HG03469 (cell line): ENCODE results near the gene IVL.

ENCODE experiments used
- ATAC-seq: cut with Tn5 transposase; IDR thresholded peaks from one replicate; pipeline ENCODE4 v1.9.1; 2021; ENCODE audit warnings: mild to moderate bottlenecking, moderate library complexity, moderate number of reproducible peaks; ENCODE audit not compliant: unreplicated experiment

The IVL gene, protein sequence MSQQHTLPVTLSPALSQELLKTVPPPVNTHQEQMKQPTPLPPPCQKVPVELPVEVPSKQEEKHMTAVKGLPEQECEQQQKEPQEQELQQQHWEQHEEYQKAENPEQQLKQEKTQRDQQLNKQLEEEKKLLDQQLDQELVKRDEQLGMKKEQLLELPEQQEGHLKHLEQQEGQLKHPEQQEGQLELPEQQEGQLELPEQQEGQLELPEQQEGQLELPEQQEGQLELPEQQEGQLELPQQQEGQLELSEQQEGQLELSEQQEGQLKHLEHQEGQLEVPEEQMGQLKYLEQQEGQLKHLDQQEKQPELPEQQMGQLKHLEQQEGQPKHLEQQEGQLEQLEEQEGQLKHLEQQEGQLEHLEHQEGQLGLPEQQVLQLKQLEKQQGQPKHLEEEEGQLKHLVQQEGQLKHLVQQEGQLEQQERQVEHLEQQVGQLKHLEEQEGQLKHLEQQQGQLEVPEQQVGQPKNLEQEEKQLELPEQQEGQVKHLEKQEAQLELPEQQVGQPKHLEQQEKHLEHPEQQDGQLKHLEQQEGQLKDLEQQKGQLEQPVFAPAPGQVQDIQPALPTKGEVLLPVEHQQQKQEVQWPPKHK

DNA sequence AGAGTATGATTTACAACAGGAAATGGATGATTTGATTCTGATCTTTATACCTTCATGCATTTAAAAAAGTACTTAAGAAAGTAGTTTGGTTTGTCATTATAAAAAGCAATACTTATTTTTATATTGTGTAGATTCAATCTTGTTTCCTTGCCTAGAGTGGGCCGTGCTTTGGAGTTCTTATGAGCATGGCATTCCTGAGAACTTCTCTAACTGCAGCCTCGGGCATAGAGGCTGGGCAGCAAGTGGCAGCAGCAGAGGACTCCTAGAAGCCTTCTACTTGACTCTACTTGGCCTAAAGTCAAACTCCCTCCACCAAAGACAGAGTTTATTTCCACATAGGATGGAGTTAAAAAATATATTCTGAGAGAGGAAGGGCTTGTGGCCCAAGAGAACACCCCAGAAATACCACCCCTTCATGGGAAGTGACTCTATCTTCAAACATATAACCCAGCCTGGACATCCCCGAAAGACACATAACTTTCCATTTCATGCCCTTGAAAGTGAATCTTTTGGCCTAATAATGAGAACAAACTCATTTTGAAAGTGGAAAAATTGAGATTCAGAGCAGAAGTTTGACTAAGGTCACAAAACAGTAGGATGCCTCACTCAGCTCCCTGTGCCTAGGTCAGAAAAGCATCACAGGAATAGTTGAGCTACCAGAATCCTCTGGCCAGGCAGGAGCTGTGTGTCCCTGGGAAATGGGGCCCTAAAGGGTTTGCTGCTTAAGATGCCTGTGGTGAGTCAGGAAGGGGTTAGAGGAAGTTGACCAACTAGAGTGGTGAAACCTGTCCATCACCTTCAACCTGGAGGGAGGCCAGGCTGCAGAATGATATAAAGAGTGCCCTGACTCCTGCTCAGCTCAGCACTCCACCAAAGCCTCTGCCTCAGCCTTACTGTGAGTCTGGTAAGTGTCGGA, at the start of gene IVL:
TSS of gene IVL (plus strand) at position 861 of the 916 bp plus-strand sequence. CDS start 1,252 bp downstream, outside the sequence.
- ATAC-seq: no peak

DNA sequence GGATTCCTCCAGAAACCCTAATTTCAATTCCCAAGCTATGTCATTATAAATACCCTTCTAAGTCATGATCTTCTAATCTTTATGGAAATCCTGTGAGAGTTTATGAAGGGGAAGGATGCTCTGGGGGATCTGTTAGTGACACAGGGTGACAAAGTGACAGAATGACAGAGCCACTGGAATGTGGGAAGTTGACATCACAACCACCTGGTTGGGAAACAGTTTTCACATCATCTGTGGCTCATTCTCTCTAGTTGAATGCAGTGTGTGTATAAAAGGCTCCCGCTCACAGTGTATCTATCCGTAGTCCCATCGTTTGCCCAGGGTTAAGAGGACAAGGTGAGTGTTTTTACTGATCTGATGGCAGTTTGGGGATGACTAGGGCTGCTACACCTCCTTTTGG, 48.6 kb upstream of the IVL start, which contains the start of gene LCE7A:
TSS of gene LCE7A (plus strand) at position 301 of the 400 bp plus-strand sequence. CDS start 702 bp downstream, outside the sequence.
- no peak for ATAC-seq

DNA sequence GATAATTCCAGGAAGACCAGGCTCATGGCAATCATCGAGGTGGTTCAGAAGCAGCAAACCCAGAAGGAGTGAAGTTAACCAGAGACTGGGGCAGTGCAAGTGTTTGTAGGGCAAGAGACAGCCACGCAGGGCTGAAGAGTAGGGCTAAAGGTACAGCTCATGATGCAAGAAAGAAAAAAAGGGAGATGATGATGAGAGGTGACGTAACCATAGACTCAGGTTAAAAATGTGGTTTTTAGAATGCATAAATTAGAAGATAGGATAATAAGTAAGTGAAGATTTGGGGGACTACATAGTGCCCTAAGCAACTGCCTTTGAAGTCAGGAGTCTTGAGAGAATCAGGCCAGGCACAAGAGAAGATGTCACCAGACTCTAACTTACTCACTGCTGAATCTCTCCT, 48.2 kb upstream of the IVL start:
- no peak for ATAC-seq

DNA sequence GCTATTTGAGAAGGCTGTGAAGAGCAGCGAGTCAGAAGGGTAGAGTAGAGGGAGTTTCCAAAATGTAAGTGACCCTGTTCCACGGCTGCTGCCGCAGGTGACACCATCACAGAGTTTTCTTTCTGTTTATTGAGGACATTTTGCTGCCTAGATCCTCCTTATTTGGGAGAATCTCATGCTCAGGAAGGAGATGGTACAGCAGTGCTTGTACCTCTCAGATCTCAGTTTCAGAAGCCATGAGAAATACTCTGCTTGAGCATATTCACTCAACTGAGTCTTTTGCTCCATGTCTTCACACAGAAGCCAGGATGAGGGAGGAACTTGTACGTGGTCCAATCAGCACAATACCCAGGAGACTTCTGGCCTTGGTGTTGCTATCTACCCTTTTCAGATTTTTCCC, 47.0 kb upstream of the IVL start:
- no peak for ATAC-seq

DNA sequence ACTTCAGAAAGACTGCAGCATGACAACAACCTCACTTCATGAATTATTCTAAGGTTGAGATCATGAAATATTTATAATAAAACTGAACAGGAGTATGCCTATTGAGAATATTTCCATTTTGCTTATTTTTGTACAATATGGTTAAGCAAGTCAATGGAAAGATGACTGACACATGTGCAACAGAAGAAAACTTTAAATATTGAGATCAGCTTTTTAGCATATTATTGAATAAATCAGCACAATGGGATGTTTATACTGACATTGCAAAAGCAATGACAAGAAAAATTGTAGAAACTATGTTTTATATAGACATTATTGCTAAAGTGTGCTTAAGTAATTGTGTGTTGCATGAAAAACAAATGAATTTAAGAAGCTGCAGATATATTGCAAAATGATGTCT, 43.9 kb upstream of the IVL start:
- ATAC-seq: no peak

DNA sequence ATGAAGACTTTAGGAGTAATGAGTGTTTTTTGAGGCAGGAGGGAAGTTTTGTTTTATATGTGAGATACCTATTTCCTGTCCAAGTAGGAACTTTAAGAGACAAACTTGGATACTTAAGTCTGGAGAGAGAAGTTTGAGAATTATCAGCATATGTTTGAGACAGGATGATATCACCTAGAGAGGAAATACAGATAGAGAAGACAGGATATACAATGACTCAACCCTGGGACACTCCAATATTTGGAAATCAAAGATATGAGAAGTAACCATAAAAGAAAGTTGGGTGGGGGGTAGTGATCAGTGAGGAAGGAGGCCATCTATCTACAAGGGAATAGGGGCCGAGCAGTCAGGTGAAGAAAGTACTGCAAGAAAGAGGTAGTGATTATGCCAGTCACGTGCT, 42.0 kb upstream of the IVL start:
- ATAC-seq: no peak

DNA sequence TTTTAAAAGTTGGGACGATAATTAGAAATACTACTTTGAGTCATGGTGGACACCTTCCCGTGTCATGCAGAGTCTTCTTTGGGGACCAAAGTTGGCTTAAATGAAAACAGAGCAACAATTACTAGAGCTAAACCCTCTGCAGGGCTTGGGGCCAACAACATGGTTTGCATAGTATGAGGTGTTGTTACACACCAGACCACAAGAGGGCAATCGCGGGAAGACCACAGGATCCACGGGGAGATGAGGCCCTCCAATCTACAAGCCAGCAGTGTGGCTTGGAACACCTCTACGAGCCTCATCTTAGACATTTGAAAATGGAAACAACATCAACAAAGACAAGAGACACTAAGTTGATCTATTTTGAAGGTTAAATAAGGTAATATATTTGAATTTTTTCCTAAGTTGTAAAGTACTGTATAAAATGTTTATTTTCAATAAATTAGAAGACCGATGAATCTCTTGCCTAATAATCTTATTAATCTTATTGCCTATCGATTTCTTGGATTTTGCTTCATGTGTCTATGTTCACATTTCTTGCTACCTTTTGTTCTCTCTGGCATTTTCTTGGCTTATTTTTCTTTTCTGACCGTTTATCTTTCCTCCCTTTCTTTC, 38.4 kb upstream of the IVL start:
- ATAC-seq: no peak

DNA sequence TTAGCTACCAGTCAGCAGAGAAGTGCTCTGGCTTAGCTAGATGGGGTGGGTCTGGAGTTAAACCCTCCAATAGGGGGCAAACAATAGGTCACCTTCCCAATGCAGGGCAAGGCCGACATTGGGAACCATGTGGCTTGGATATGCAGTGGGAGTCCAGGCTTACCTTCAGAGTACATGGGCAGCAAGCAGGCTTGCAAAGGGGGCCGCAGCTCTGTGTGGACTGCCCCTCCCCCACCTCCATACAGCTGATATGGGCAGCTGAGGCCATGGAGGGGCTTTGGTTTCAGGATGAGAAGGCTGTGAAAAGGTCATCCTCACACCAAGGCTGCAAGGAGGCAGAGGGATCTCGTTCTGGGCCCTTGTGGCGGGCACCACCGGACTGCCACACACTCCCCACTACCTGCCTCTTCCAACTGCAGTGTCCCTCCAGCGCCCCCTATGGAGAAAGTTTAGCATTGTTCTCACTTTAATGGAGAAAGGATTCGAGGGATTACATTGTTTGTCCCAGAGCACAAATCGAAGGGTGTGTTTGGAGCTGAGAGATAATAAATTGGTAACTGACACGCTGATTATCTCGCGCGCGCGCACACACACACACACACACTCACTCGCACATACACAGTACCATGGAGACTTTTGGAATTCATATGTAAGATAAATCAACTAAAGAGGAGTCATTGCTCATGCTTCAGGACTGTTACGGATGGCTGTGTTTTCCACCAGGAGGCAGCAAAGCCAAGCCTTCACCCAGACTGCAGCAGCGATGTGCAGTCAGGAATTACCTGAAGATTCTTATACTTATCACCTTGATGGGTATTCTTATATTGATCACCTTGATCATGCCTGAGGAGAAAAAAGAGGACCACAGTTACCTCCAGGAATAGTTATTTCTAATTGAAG, 37.3 kb upstream of the IVL start:
- ATAC-seq: no peak

DNA sequence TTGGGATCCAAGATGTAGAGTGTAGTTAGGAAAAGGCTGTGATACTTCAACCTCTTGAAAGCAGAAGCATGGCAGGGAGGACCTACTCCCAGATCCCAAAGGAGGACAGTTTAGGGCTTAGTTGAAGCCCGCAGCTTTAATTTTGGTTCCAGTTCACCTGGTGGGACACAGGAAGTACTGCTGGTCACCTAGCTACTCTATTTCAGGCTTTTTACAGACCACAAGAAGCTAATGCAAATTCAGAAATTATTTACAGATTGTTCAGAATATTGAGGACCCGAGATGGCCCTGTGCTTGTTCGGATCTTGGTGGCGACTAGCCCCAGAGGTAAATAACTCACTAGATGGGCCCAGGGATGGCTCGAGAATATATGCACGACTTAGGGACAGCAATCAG, 36.6 kb upstream of the IVL start:
- no peak for ATAC-seq

DNA sequence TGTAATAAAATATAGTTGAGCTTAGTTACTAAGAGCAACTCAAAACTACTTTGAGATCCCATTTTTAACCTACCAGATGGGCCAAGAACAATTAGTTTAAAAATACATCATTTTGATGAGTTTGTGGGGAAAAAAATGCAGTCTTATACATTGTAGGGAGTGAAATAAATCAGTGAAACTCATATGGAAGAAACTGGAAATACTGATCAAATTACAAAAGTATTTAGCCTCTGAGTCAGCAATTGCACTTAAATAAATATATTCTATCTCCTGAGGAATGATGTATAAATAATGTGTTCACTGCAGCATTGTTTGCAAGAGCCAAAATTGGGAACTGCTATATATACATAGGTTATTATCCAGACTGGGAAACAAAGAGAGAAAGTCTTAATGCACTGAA, 34.9 kb upstream of the IVL start:
- ATAC-seq: no peak

DNA sequence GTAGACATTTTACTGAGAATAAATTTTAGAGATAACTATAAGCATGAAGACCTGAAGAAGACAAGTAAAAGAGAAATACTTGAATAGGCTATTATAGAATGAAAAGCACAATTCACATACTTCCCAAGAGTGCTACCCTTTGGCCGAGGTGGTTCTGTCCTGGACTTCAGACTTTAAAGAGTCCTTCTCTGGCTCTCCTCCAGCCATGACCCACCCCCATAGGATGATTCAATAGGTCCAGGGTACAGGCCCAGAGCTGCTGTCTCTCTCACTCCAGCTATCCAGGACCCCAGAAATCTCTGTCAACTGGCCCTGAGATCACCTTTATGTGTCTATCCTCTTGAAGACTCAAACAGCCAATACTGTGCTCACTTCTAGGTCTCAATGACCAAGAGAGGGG, 31.5 kb upstream of the IVL start:
- ATAC-seq: no peak

DNA sequence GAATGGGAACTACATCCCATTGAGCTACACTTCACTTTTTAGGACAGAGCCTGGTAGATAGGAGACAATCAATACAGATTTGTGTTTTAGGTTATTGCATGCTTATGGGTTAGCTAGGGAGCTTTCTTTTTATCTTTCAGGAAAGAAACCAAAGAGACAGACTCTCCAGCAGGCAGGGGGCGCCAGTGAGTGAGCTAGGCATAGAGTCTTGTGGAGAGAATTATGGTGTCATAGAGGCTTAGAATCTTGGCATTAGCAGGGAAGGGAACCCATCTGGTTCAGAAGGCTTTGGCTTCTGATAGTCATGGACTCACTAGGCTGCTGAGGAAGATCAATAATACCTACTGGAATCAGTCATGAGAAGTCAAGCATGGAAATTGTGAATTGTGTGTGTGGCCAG, 30.3 kb upstream of the IVL start, which contains the start of gene SMCP:
TSS of gene SMCP (plus strand) at position 281 of the 400 bp plus-strand sequence. CDS start 6,101 bp downstream, outside the sequence.
- no peak for ATAC-seq

DNA sequence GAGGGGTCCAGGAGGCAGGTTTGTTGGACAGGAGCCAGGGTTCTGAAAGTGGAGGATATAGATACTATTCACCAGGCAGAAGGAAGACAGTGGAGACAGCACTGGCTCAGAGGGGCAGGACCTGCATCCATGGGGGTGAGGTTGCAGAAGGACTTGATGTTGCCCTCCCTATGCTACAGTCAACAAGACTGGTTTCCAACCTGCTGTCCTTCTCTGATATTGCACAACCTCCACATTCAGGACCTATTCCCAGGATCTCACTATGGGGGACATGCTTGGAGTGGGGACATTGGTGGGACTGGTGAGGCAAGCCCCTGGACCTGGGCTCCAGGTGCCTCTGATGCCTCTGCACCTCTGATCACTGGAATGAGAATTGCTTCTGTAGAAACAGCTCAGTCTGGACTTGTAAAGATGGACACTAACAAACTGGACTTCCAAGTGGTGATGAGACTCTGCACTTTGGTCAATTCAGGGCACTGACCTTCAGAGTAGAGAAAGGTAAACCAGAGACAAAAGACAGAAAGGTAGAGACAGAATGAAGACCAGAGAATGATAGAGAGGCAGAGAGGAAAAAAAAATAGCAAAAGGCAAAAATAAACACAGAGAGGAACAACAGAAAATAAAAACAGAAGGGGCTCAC, 28.7 kb upstream of the IVL start:
- no peak for ATAC-seq

DNA sequence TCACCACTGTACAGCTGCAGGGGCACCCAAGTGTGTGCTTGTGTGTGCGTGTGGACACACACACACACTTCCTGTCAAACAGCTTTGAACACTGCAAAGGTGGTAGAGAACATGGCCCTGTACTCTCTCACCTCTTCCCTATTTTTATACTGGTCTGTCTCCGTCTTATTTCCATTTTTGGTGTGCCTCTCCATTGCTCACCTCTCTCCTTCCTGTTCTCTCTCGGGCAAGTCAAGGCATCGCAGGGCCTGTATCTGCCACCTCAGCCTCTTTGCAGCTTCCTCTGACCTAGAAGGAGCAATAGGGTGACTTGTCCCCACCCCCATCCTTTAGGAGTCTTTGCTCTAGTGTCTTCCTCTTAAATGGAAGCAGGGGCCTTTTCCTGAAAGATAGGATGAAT, 28.0 kb upstream of the IVL start:
- ATAC-seq: no peak

DNA sequence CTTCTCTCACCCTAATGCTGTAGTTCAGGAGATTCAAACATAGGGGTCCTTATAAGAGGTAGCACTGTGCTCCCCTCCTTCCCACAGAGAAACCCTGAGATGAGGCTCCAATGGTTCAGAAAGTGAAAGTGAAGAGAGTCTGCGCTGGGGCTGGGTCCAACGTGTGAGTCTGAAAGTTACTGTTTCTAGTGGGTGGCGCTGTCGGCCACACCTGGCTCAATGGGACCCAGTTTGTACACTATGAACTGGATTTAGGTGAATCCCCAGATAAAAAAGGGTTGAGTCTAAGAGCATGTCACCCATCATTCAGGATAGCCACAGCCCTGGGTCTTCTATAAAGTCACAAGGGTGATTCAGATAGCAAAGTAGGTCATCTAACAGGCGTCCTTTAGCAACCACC, 27.4 kb upstream of the IVL start:
- no peak for ATAC-seq

DNA sequence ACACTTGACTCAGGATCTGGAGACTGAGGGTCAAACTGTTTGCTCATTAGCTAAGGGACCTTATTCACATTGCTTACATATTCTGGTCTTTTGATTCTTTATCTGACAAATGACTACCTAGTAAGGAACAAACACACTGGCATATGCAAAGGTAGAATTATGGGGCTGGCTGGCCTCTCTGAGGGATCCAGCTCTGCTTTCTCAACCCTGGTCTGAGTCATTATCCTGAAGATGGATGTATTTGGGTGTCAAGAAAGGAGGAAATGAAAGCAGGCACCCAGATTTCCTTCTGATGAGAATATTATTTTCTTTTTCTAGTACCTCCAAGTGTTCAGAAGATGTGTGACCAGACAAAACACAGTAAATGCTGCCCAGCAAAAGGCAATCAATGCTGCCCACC, 24.3 kb upstream of the IVL start:
- no peak for ATAC-seq

DNA sequence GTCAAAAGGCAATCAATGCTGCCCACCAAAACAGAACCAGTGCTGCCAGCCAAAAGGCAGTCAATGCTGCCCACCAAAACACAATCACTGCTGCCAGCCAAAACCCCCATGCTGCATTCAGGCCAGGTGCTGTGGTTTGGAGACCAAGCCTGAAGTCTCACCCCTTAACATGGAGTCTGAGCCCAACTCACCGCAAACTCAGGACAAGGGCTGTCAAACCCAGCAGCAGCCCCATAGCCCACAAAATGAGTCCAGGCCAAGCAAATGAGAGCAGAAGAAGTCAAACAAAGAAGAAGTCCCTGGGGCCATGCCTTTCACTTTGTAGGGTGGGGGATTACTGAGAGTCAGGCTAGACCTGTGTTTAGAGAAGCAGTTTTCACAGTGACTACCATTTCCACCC, 23.8 kb upstream of the IVL start:
- ATAC-seq: no peak

DNA sequence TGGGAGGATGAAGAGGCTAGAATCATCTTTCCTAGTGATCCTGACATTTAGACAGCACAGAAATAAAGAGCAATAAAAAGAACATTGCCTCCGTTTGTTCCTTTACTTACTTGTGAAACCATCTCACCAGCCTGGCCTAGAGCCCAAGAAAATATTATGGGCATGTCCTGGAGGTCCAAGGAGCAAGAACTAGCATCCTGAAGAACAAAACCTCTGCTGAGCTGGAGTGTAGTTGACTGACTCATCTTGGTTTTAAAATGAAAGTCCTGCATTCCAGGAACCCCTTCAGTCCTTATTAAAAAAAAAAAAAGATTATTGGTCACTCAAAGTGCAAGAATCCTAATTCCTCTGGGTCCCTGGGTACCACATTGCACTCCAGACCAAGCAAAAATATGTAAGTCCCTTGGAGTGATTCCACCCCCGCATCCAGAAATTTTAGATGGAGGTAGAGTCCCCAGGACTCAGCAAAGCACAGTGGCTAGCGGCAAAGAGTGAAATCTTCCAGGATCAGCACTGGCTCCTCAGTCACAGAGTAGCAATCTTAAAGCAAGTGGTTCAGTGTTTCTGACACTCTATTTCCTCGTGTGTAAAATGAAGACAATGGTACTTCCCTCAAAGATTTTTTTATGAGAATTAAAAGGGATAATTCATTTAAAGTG, 23.3 kb upstream of the IVL start:
- ATAC-seq: no peak

DNA sequence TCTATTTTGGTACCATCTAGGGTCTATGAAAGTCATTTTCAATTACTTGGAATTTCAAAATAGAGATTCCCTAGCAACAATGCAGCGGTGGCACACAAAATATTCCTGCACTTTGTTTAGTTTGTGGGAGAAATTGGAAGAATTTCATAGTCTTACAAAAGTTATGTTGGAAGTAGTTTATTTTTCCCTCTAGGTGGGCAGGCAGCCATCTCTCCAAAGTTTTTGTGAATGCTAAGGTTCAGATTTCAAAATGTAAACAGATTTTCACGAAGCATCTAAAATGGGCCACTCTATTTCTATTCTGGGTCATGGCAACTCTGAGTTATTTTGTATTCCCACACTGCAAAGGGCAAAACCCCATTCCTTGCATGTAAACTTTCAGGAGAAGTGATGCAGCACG, 22.3 kb upstream of the IVL start:
- no peak for ATAC-seq
